Measurements from ENCODE around the gene OLIG2.

The OLIG2 gene

DNA sequence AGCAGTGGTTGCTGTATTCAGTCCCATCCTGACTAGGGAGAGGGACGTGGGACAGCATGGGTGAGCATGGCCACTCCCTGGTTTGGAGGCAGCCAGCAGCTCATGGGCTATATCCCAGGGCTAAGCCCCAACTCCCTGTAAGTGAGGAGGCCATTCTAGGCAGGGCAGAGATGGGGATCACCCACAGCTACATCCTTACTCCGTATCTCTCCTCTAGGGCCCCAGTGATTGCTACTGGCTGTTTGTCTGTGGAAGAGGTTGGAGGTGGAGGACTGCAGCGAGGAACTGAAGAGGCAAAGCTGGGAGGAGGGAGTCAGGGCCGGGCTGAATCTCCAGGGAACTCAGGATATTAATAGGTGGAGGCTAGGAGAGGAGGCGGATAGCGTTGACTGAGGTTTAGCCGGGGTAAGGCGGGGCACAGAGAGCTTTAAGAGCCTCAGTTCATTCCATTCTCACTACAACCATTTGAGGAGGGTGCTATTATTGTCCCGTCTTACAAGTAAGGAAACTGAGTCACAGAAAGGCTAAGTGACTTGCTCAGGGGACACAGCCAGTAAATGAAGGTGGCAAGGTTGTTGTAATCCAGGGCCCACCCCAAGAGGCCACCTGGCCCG is 6.8 kb downstream of the OLIG2 start:
- in situ Hi-C loops (cut with HindIII; ENCODE audit: low sequenced_read_pairs) = loop anchor here (10.0 kb wide), 1 partner anchor 162 kb away; no protein-coding TSS in a partner anchor

DNA sequence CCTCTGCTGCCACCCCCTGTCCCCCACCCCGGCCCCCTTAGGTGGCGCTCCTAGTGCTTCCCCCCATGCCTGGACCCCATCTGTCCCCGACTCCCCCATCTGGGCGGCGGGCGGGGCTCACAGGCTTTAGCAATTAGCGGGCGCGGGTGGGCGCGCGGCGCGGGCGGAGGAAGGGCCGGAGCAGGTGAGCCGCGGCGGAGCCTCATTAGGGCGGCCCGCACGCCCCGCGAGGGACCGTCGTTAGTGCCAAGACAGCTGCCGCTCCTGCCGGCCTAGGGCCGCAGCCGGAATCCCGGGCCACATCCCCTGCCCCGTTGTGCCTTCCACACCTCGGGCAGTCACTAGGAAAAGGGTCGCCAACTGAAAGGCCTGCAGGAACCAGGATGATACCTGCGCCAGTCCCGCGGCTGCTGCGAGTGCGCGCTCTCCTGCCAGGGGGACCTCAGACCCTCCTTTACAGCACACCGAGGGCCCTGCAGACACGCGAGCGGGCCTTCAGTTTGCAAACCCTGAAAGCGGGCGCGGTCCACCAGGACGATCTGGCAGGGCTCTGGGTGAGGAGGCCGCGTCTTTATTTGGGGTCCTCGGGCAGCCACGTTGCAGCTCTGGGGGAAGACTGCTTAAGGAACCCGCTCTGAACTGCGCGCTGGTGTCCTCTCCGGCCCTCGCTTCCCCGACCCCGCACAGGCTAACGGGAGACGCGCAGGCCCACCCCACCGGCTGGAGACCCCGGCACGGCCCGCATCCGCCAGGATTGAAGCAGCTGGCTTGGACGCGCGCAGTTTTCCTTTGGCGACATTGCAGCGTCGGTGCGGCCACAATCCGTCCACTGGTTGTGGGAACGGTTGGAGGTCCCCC is 7.6 kb downstream of the OLIG2 start:
- in situ Hi-C loops (cut with HindIII; ENCODE audit: low sequenced_read_pairs) = loop anchor here (10.0 kb wide), 1 partner anchor 161 kb away; no protein-coding TSS in a partner anchor

DNA sequence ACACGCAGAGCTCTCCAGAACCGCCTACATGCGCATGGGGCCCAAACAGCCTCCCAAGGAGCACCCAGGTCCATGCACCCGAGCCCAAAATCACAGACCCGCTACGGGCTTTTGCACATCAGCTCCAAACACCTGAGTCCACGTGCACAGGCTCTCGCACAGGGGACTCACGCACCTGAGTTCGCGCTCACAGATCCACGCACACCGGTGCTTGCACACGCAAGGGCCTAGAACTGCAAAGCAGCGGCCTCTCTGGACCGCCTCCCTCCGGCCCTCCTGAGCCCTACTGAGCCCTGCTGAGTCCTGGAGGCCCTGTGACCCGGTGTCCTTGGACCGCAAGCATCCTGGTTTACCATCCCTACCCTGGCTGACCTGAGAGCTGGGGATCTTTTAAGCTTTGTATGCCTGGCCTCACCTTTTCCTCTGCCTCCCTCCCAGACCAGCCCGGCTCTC is 8.3 kb downstream of the OLIG2 start:
- in situ Hi-C loops (cut with HindIII; ENCODE audit: low sequenced_read_pairs) = loop anchor here (10.0 kb wide), 1 partner anchor 161 kb away; no protein-coding TSS in a partner anchor

DNA sequence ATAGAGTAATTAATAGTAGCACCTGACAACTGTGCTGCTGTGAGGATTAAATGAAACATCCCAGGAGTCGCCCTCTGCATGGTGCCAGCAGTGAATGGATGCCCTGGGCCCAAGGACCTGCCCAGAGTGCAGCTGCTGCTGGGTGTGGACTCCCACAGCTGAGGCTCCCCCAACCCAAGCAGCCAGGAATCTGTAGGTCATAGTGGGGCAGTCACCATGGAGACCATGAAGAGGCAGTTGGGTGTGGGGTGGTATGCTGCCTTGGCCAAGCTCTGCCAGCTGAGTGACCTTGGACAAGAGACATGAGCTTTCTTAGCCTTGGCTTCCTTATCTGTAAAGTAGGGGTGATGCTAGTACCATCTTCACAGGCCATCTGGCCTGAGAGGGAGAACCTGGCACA is 9.4 kb downstream of the OLIG2 start:
- in situ Hi-C loops (cut with HindIII; ENCODE audit: low sequenced_read_pairs) = loop anchor here (10.0 kb wide), 1 partner anchor 160 kb away; no protein-coding TSS in a partner anchor

DNA sequence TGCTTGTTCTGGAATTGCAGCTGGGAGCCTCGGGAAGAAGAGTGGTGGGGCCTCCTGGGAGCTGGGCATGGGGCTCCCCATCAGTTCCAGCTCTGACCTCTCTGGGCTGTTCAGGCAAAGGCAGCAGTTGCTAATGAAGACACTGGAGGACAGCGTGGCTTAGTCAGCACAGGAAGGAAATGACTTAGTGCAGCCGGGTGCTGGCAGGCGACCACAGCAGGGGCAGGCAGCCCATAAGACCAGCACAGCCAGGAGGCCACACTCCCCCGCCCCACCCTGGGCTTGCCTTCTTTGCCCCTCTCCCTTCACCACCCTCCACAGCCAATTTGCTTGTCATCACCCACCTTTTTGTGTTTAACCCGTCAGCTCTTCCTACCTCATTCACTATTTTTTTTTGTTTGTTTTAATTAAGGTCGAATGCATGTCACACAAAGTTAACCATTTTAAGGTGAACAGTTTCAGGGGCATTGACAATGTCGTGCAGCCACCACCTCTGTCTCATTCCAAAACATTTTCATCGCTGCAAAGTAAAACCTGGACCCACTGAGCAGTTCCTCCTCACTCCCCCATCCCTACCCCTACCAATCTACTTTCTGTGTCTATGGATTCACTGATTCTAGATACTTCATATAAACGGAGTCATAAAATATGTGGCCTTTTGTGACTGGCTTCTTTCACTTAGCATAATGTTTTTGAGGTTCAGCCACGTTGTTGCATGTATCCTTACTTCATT is 10.9 kb downstream of the OLIG2 start:
- in situ Hi-C loops (cut with HindIII; ENCODE audit: low sequenced_read_pairs) = loop anchor here (10.0 kb wide), 1 partner anchor 158 kb away; no protein-coding TSS in a partner anchor

DNA sequence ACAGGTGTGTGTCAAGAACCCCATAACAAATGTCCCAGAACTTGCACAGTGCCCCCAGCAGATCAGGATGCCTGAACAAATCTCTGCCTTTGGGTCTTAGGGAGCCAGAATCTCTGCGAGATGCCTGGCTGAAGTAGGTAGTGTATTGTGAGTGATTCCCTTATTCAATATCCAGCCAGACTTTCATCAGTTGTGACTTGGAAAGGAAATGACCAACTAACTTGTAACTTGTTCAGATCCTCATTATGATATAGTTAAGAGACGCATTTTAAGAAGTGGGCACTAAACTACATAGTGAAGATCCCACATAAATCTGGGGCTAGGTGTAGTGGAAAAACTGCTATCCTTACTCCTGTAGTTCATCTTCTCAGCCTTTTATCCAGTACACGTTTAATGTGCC is 11.8 kb downstream of the OLIG2 start:
- in situ Hi-C loops (cut with HindIII; ENCODE audit: low sequenced_read_pairs) = loop anchor here (10.0 kb wide), 1 partner anchor 157 kb away; no protein-coding TSS in a partner anchor

DNA sequence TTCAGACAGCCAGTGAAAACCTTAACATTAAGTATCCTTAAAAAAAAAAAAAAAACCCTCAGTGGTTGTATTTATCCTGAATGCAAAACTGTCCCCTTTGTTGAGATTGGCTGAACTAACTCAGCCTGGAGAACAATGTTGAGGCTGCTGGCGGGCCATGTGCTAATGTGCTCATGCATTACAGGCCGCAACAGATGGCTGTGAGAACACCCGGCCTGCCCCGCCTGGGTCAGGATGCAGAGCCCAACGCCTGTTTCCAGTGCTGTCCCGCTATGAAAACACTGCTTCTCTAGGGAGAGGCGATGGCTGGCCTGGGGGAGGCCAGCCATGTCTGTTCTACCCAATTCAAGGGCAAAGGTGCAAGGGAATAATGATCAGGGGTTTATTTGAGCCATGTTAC is 13.8 kb downstream of the OLIG2 start:
- in situ Hi-C loops (cut with HindIII; ENCODE audit: low sequenced_read_pairs) = loop anchor here (10.0 kb wide), 1 partner anchor 155 kb away; no protein-coding TSS in a partner anchor

DNA sequence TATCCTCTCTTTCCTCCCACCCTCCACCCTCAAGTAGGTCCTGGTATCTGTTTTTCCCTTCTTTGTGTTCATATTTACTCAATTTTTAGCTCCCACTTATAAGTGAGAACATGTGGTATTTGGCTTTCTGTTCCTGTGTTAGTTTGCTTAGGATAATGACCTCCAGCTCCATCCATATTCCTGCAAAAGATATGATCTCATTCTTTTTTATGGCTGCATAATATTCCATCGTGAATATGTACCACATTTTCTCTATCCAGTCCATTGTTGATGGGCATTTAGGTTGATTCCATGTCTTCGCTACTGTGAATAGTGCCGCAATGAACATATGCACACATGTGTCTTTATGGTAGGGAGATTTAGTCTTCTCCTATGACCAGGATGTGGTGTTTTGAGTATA is 14.5 kb downstream of the OLIG2 start:
- in situ Hi-C loops (cut with HindIII; ENCODE audit: low sequenced_read_pairs) = loop anchor here (5.0 kb wide), 1 partner anchor 37 kb away; no protein-coding TSS in a partner anchor

DNA sequence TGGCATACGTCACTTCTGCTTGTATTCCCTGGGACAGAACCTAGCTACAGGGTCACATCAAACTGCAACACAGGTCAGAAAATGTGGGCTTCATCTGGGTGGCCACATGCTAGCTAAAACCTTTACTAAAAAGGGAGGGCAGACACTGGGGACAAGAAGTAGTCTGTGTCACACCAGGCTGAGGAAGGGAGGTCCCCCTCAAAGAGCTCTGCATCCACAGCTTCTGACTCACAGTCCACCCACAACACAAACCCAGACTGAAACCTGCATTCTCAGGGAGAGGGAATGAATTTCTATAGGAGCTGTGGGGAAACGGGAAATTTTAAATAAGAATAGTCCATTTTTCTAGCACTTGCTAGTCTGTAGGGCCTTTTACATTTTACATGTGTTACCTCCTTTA is 16.2 kb downstream of the OLIG2 start:
- in situ Hi-C loops (cut with HindIII; ENCODE audit: low sequenced_read_pairs) = loop anchor here (5.0 kb wide), 1 partner anchor 35 kb away; no protein-coding TSS in a partner anchor

DNA sequence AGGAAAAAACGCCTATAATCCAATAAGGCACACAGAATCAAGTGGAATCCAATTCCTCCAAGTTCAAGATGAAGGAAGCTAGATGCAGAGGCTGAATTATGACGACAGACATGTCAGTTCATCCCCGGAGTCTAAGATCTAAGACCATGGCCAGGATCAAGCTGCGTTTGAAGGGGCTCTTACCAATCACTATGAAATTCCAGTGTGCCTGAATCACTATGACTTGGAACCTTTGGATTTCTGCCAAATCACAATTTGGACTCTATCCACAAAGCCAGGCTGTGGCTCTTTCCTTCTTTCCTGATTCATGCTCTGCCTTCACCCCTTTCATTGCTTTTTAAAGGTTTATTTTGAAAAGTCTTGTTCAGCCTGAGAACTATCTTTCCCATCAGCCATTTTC is 17.1 kb downstream of the OLIG2 start:
- in situ Hi-C loops (cut with HindIII; ENCODE audit: low sequenced_read_pairs) = loop anchor here (5.0 kb wide), 1 partner anchor 34 kb away; no protein-coding TSS in a partner anchor

DNA sequence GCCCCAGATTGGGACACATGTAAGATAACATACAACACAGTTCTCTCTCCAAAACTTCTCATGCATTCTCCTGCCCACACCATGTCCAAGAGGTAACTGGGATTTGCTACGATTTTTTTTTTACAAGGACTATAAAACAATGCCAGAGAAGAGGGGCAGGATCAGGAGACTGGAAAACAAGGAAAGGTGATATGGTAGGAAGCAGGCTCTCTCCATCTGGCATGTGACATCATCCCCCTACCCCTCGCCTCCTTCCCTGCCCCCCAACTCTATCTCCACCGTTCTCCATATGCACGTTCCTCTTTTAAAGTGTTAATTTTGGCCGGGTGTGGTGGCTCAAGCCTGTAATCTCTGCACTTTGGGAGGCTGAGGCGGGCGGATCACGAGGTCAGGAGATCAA is 20.7 kb downstream of the OLIG2 start:
- in situ Hi-C loops (cut with HindIII; ENCODE audit: low sequenced_read_pairs) = no loop called here

DNA sequence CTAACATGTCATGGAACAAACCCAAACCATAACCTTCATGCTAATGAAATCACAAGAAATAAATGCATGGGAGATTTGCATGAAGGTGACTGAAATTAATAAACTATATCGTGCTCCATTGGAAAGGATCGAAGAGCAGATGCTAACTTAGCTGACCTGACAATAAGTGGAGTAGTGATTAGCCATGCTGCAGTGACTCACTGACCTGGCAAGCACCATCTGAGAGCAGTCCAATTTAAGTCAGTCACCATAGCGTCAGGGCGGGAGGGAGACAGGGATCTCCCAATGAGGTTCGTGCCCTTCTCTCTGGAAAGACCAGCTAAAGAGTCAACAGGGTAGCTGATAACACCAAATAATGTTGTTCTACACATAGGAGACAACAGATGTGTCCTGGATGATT is 21.5 kb downstream of the OLIG2 start:
- in situ Hi-C loops (cut with HindIII; ENCODE audit: low sequenced_read_pairs) = no loop called here

DNA sequence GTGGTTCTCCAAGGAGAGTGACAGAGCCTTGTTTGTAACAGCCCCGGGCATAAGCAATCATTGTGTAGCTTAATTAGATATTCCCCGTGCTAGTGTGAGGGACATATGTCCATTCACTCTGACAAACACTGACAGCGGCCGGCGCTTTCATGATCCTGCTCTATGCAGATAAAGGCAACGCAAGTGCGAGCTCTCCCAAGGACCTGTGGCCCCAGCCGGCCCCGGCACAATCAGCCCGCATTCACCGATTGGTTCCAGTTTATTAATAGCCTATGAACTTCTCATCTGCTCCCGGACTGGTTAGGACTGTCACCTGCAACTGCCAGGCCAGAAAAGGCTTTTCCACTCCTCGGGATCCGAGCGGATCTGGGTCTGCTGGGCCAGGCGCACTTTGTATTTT is 26.2 kb downstream of the OLIG2 start:
- in situ Hi-C loops (cut with HindIII; ENCODE audit: low sequenced_read_pairs) = no loop called here

DNA sequence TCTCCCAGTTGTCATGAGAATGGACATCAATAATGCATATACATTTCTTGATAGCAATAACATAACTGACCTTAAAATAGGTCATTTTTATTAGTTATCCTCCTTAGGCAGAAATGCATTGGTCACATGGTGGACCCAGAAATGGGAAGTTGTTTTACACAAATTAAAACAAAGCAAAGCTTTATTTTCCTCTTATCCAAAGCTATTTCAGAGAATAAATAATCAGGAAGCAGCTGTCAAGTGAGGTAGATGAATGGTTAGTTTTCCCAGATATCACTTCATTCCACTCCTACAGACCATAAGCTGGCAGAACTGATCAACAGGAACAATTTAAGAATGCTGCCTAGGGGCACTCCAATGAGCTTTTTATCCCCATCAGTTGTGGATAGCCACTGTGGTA is 28.2 kb downstream of the OLIG2 start:
- in situ Hi-C loops (cut with HindIII; ENCODE audit: low sequenced_read_pairs) = no loop called here

DNA sequence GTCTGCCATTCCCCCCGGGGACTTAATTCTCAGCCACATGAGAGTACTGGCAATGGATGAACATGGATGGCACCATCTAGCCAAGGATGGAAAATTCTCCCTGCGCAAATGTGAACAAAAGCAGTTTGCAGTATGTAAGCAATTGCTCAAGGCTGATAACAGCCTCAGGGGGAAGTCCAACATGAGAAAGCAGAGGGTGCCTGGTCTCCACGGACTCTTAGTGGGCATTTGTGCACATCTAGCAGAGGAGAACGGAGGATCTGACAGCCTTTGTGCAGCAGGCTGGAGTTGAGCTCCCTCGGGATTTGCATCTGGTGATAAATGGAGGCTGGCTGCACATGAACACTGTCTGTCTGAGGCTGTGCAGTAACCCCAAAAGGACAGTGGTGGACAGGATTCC is 30.3 kb downstream of the OLIG2 start:
- in situ Hi-C loops (cut with HindIII; ENCODE audit: low sequenced_read_pairs) = no loop called here

DNA sequence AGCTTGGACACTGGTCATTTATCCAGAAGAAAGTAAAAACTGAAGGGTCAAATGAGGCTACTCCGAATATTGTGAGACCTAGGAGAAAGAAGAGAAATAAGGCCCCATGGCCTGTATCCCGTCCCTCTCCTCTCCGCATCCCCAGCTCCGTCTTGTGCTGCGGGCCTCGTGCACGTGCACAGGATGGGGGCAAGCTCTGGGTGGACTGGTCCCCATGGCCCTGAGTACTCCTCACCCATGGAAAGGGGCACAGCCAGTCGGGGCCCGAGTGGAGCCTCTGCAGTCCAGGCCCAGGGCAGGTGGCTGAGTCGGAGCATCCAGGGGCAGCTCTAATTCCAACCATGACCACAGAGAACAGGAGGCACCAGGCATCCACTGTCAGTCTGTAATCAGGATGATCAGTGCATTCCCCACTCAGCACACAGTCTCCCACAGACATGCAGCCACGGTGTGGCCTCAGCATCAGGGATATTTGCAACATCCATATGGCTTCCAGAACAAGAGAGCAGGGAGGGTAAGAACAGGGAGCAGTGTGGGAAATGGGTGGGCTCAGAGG is 31.7 kb downstream of the OLIG2 start:
- in situ Hi-C loops (cut with HindIII; ENCODE audit: low sequenced_read_pairs) = no loop called here

DNA sequence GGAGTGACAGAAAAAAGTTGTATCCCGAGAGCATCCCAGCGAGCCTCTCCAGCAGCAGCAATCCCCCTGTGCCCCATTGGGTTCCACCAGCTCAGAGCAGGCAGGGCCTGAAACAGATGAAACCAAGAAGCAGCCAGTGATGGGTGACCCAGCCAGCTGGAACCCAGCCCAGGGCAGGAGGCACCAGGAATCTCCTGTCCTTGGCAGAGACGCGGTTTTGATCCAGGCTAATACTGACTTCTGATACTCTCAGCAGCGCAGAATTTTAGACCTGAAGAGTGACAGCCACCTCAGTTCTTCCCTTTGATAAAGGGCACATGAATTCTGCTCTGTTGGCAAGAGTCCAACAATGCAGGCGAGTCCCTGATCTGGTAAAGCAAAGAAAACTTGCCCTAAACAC is 32.8 kb downstream of the OLIG2 start:
- in situ Hi-C loops (cut with HindIII; ENCODE audit: low sequenced_read_pairs) = no loop called here

DNA sequence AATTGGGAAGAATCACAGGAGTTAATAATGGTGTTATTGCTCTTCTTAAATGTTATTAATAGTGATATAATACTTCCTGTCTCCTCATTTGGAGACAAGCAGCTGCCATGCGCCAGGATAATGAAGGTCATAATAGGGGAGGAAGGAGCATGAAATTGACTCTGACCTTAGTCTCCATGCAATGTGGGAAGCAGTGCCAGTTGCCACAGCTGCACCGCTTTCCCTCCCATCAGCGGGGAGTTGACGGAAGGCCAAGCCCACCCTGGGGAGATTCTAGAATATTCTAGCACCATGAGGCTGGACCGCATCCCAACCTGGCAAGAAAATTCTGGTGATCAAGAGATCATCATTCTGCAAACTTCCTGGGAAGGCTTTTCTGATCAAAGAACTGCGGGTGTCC is 33.2 kb downstream of the OLIG2 start:
- in situ Hi-C loops (cut with HindIII; ENCODE audit: low sequenced_read_pairs) = no loop called here

DNA sequence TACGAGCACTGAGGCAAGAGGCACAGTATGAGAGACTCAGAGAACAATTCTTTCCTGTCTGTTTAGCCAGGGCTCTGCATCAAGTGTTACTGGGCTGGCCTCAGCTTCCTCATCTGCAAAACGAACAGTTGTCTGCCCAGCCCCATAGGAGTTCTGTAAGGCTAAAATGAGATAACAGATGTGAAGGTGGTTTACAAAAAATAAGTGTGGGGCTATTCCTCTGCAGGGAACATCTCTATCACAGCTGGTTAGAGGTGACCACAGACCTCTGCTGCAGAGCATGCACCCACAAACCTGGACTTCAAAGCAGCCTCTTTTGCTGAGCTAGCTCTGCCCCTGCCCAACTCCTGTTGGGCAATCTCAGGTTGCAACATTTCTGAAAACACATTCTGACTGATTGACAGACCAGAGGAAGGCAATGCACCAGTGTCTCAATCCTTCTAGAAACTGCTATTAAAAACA is 33.7 kb downstream of the OLIG2 start:
- in situ Hi-C loops (cut with HindIII; ENCODE audit: low sequenced_read_pairs) = no loop called here

DNA sequence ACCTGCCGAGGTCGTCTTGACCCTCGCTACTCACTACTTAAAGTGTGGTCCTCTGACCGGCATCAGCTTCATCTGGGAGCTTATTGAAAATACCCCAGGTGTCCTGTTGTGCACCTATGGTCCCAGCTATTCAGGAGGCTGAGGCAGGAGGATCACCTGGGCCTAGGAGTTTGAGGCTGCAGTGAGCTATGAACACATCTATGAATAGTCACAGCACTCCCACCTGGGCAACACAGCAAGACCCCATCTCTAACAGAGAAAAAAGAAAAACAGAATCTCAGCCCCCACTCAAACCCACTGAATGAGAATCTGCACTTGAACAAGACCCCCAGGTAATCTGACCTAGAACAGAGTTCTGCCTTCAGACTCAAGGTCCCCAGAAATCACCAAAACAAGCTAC is 35.5 kb downstream of the OLIG2 start:
- in situ Hi-C loops (cut with HindIII; ENCODE audit: low sequenced_read_pairs) = no loop called here
